Brain microvascular endothelial cell (primary cell): ENCODE measurements around the gene MFSD1.

Experiments
- DNase-seq: peaks from one replicate; pipeline ENCODE4 v3.0.0-alpha.2; 2020
- H3K27ac ChIP-seq: fragments of 250-450 bp; sonication (Bioruptor Pico); 2 replicates; pipeline ENCODE4 v1.5.1; 2020; ENCODE audit warnings: mild to moderate bottlenecking, moderate library complexity
- H3K27me3 ChIP-seq: fragments of 250-450 bp; sonication (Bioruptor Pico); replicated peaks from 2 replicates; pipeline ENCODE4 v1.5.1; 2020; ENCODE audit warnings: mild to moderate bottlenecking
- H3K36me3 ChIP-seq: fragments of 250-450 bp; sonication (Bioruptor Pico); replicated peaks from 2 replicates; pipeline ENCODE4 v1.5.1; 2020; ENCODE audit warnings: mild to moderate bottlenecking
- H3K4me3 ChIP-seq: 2 replicates; pipeline ENCODE4 v1.5.1; 2011; ENCODE audit warnings: low read depth, mild to moderate bottlenecking, control low read depth, low read length, moderate library complexity
- CTCF ChIP-seq: IDR thresholded peaks from 2 replicates; pipeline ENCODE4 v1.5.1; 2011; ENCODE audit warnings: low read depth, mild to moderate bottlenecking, moderate library complexity, low read length, control low read depth, inconsistent platforms; ENCODE audit errors: missing control alignments
- in situ Hi-C: cut with HindIII; loops from 2 replicates; pipeline ENCODE4 v1.10.0; 2017; ENCODE audit warnings: low sequenced_read_pairs, low pct_ligation_motif_present

Gene MFSD1

GRCh38 chr3:158836312-158836711, 34.5 kb downstream of the MFSD1 start:
- no peaks in the 10 kb centered on the region for H3K27me3 ChIP-seq
- DNase-seq, result no peak
- in situ Hi-C loops, result loop anchor here (25.0 kb wide), 1 partner anchor 426 kb away; no protein-coding TSS in a partner anchor

DNA sequence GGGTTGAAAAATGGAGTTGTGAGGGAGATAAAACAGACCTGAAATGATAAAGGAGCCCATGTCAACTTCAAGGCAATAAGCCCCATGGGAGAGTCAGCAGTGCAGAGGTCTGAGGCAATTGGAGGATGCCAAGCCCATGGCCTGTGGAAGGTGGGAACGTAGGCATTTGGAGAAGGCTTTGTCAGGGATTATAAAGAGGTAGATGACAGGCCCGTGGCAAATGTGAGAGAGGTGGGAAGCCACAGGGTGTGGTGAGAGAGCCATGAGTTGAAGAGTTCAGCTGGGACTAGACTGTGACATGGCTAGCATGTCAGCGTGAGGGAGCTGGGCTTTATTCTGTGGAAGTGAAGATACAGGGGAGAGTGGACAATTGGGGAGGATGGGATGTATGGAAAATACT, 35.4 kb downstream of the MFSD1 start:
- no peak for DNase-seq
- H3K27ac ChIP-seq, result no peak overlapping the region
- no peaks in the 10 kb centered on the region for H3K36me3 ChIP-seq
- TF ChIP-seq CTCF, result no peak
- in situ Hi-C loops, result loop anchor here (25.0 kb wide), 1 partner anchor 425 kb away; no protein-coding TSS in a partner anchor
- no peak overlapping the region for H3K4me3 ChIP-seq
- no peaks in the 10 kb centered on the region for H3K27me3 ChIP-seq

More at GRCh38 chr3:158836312-158836711, 34.5 kb downstream of the MFSD1 start:
- H3K36me3 ChIP-seq, result no peaks in the 10 kb centered on the region
- no peak overlapping the region for H3K27ac ChIP-seq
- H3K4me3 ChIP-seq, result no peak overlapping the region
- no peak for TF ChIP-seq CTCF

- Histone ChIP-seq H3K27me3 (no peaks in the 10 kb centered on the region), H3K27ac (no peak overlapping the region), H3K36me3 (no peaks in the 10 kb centered on the region), H3K4me3 (no peak overlapping the region)
- in situ Hi-C loops, result loop anchor here (25.0 kb wide), 1 partner anchor 422 kb away; no protein-coding TSS in a partner anchor
- no peak for DNase-seq
- no peak for TF ChIP-seq CTCF
These were observed 38.1 kb downstream of the MFSD1 start for GRCh38 chr3:158839966-158840365.

DNA sequence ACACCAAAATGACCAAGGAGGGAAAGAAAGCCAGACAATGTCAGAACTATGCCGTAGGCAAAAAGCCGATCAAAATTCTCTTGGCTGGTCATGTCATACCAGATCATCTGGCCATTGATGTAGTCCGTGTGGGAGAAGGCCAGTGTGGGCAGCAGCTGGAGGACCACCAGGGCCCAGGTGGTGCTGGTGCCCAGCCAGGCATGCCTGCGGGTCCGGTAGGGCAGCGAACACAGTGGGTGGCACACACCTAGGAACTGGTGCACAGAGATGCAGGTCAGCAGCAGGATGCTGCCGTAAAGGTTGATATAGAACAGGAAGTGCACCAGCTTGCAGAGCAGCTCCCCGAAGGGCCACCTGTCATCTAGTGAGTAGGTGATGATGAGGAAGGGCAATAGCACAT, 39.5 kb downstream of the MFSD1 start:
- no peak for DNase-seq
- Histone ChIP-seq H3K4me3 (no peak overlapping the region), H3K27ac (no peak overlapping the region), H3K36me3 (no peaks in the 10 kb centered on the region), H3K27me3 (no peaks in the 10 kb centered on the region)
- TF ChIP-seq CTCF, result no peak
- in situ Hi-C loops, result loop anchor here (25.0 kb wide), 1 partner anchor 421 kb away; no protein-coding TSS in a partner anchor

DNA sequence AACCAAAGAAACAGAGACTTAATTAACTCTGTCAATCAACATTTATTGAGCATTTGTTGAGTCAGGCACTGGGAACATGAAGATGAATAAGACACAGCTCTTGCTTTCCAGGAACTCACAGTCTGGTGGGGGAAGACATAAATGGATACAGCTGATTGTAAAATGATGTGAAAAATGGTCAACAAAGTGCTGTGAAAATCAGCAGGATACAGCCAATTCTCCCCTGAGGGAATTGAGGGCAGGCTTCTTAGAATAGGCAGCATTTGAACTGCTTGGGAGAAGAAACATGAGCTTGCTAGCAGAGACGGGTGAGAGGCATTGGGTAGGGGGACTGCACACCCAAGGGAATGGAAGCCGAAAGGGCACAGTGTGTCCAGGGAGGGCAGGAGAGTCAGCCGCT, 41.1 kb downstream of the MFSD1 start:
- no peak overlapping the region for H3K27ac ChIP-seq
- no peak for DNase-seq
- H3K4me3 ChIP-seq, result no peak overlapping the region
- in situ Hi-C loops, result loop anchor here (25.0 kb wide), 1 partner anchor 419 kb away; no protein-coding TSS in a partner anchor
- H3K27me3 ChIP-seq, result no peaks in the 10 kb centered on the region
- no peaks in the 10 kb centered on the region for H3K36me3 ChIP-seq
- no peak for TF ChIP-seq CTCF

- Histone ChIP-seq H3K4me3 (no peak overlapping the region), H3K27ac (no peak overlapping the region), H3K36me3 (no peaks in the 10 kb centered on the region), H3K27me3 (no peaks in the 10 kb centered on the region)
- peak; percentile 72 for TF ChIP-seq CTCF
- DNase-seq, result no peak
- in situ Hi-C loops, result loop anchor here (25.0 kb wide), 1 partner anchor 416 kb away; no protein-coding TSS in a partner anchor
These were observed 44.0 kb downstream of the MFSD1 start for GRCh38 chr3:158845765-158846350.
